LNCAP (cell line): ENCODE data around the gene MARF1.

Source experiments
- CTCF ChIP-seq: fragments of 450-650 bp; IDR thresholded peaks from 2 replicates; pipeline ENCODE4 v1.5.1; 2017; ENCODE audit warnings: mild to moderate bottlenecking

The MARF1 gene

DNA sequence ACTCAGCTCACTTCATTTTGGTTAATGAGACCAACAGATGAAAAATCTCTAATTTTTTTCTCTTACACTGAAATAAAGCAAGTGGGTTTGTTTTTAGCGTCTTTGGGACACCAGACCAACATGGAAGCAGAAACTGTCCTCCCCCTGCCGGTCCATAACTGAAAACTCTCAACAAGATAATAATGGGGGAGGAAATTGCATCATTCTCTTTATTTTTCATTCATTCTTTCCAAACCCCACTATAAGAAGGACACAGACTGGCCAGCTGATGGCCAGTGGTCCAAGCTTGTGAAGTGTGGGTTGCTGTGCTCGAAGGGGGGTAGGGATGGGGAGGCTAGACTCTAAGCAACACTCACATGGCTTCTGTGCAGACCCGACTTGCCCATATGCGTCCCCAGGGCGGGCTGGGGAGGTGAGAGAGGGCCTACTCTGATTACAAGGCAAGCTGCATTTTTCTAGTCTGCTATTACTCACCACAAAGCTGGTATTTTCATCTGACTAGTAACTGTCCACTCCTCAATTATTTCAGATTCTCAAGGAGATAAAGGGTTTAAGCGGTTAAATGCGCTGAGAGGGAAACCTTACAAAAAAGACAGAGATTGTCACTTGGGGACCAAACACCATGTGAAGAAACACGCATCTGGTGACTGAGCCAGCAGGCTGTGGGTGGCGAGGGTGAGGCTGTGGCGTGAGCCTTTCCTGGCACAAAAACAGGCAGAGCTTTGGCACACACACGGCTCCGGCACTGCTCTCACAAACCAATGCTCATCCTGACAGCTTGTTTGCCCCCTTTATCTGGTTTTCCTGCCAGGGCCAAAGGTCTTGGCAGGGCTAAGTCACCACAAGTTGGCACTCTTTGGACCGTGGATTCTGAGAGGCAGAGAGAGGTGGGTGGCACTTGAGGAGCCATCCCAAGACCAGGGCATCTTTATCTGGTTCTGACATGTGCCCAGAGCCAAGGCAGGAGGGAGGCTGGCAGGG, 38.2 kb downstream of the MARF1 start:
- no peak for TF ChIP-seq CTCF

DNA sequence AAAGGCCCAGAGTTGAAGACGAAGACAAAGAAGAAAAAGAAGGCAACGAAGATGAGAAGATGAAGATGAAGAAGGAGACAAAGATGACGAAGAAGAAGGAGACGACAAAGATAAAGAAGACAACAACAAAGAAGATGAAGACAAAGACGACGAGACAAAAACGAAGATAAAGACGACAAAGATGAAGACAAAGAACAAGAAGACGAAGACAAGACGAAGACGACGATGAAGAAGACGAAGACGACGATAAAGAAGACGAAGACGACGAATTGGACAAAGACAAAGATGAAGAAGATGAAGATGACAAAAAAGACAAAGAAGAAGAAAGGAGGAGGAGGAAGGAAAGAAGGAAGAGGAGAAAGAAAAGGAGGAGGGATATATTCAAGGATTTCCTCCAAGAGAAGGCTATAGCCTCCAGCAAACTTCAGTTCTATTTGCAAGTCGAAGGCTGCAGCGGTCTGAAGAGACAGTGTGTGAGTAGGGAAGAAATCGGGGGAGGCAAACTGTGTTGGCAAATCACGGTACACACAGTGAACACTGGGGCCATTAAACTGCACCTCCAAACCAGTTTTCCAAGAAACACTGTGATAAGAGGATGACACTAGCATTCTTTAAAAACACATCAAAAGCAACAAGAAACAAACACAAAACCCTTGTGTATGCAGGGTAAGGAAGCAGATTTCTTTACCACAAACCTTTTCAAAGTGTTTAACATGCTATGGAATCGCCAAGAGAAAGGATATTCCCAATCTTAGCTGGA, 40.5 kb downstream of the MARF1 start:
- no peak for TF ChIP-seq CTCF

GRCh38 chr16:15601212-15601879, 41.6 kb downstream of the MARF1 start:
- no peak for TF ChIP-seq CTCF

- no peak for TF ChIP-seq CTCF
Measured at GRCh38 chr16:15599303-15600070, 43.5 kb downstream of the MARF1 start.

DNA sequence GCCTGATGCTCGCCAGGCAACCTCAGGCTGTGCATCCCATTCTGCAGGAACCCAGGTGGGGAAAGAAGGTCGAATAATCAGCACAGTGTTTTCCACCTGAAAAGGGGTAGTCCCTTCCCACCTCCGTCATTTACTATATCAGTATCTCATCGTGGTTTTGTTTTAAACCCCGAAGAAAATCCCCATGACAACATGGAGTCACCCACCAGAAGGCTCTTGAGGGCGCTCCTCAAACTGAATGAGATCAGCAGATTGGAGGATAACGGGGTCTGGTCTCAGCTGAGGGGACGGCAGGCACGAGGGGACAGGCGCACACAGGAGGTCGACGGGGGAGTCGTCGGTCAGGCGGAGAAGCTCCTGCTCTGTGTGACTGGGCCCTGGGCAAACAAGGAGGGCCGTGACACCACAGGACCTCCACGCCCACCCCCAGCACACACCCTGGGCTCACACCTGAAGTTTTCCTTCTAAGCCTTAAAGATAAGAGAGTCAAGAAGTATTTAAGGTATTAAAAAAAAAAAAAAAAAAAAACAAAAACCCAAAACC, 44.2 kb downstream of the MARF1 start:
- no peak for TF ChIP-seq CTCF

GRCh38 chr16:15597822-15598647, 44.9 kb downstream of the MARF1 start:
- no peak for TF ChIP-seq CTCF
